ENCODE data around the gene NAT8L. TPM values are rescaled to one million over a fixed set of nuclear protein-coding genes. Genes with fewer than 3 reads are reported as not detected.

The NAT8L gene
- total RNA-seq, 3 donors from 2014 or later = 2.5 to 13.6 (median 2.9) TPM

- Histone ChIP-seq H3K36me3 (no peaks in the 10 kb centered on the region), H3K4me3 (no peak overlapping the region), H3K27ac (no peak overlapping the region), H3K9me3 (no peaks in the 10 kb centered on the region), H3K4me1 (no peaks in the 10 kb centered on the region), H3K27me3 (peaks cover 0 to 15% of the 10 kb centered on the region in 2 donors)
- intact Hi-C loops (cut with DNase I; ENCODE audit: low total_unique reads) = no loop called here
- TF ChIP-seq POLR2AphosphoS5 (IDR thresholded peaks at IDR 0.05) (no peak), POLR2A (IDR thresholded peaks at IDR 0.05) (no peak), CTCF (IDR thresholded peaks at IDR 0.05) (no peak)
- no peak for DNase-seq (ENCODE audit: low spot score in 2 of 2)
Measured at GRCh38 chr4:2068566-2068965, 9.4 kb downstream of the NAT8L start.

- Histone ChIP-seq H3K27me3 (peaks cover 0 to 15% of the 10 kb centered on the region in 2 donors), H3K4me1 (no peaks in the 10 kb centered on the region), H3K36me3 (no peaks in the 10 kb centered on the region), H3K4me3 (no peak overlapping the region), H3K27ac (no peak overlapping the region), H3K9me3 (no peaks in the 10 kb centered on the region)
- intact Hi-C loops (cut with DNase I; ENCODE audit: low total_unique reads) = no loop called here
- DNase-seq (ENCODE audit: low spot score in 2 of 2) = no peak
- TF ChIP-seq CTCF (IDR thresholded peaks at IDR 0.05) (no peak), POLR2A (IDR thresholded peaks at IDR 0.05) (no peak), POLR2AphosphoS5 (IDR thresholded peaks at IDR 0.05) (no peak)
Measured at GRCh38 chr4:2069161-2069971, 10.2 kb downstream of the NAT8L start.

- Histone ChIP-seq H3K4me1 (no peaks in the 10 kb centered on the region), H3K4me3 (no peak overlapping the region), H3K27ac (no peak overlapping the region), H3K36me3 (no peaks in the 10 kb centered on the region), H3K9me3 (no peaks in the 10 kb centered on the region), H3K27me3 (peaks cover 0 to 15% of the 10 kb centered on the region in 2 donors)
- no peak for DNase-seq (ENCODE audit: low spot score in 2 of 2)
- TF ChIP-seq POLR2A (IDR thresholded peaks at IDR 0.05) (no peak), CTCF (IDR thresholded peaks at IDR 0.05) (no peak), POLR2AphosphoS5 (IDR thresholded peaks at IDR 0.05) (no peak)
- intact Hi-C loops (cut with DNase I; ENCODE audit: low total_unique reads) = no loop called here
Measured at GRCh38 chr4:2069986-2070385, 10.9 kb downstream of the NAT8L start.

GRCh38 chr4:2070421-2071251, 11.5 kb downstream of the NAT8L start:
- H3K27ac ChIP-seq = no peak overlapping the region
- TF ChIP-seq POLR2AphosphoS5 (IDR thresholded peaks at IDR 0.05) (no peak), POLR2A (IDR thresholded peaks at IDR 0.05) (no peak), CTCF (IDR thresholded peaks at IDR 0.05) (no peak)
- intact Hi-C loops (cut with DNase I; ENCODE audit: low total_unique reads) = no loop called here
- no peak overlapping the region for H3K4me3 ChIP-seq
- H3K4me1 ChIP-seq = no peaks in the 10 kb centered on the region
- no peaks in the 10 kb centered on the region for H3K36me3 ChIP-seq
- H3K27me3 ChIP-seq = peaks cover 0 to 15% of the 10 kb centered on the region in 2 donors
- no peaks in the 10 kb centered on the region for H3K9me3 ChIP-seq
- DNase-seq (ENCODE audit: low spot score in 2 of 2) = no peak

Measured in breast epithelium (tissue), 4 donors.